WTC11 (cell line): ENCODE results near the gene SYCP3. TPM values are rescaled to one million over a fixed set of nuclear protein-coding genes. Genes with fewer than 3 reads are reported as not detected.

Experiments used
- ATAC-seq: fragments of 200-7000 bp; cut with Tn5 transposase; 2 replicates; pipeline ENCODE4 v1.10.0; 2021; ENCODE audit warnings: mild to moderate bottlenecking, moderate library complexity
- CTCF ChIA-PET: fragments of 300-600 bp; sonication (Branson Sonifier 250); formaldehyde crosslinking; loops from one replicate; lab custom pipeline; 2021; ENCODE audit warnings: antibody characterized with exemption; lab: Charles Lee
- POLR2A ChIA-PET: fragments of 350-600 bp; sonication (Branson Sonifier 250); formaldehyde crosslinking; loops from one replicate; lab custom pipeline; 2021; ENCODE audit warnings: antibody characterized with exemption; lab: Charles Lee
- DNase-seq: peaks from one replicate; pipeline ENCODE4 v3.0.0; 2021; ENCODE audit warnings: low spot score
- H3K27ac Mint-ChIP-seq: 2 replicates; pipeline ENCODE4 v1.8.0; 2021; ENCODE audit warnings: mixed read lengths
- H3K27me3 Mint-ChIP-seq: 2 replicates; pipeline ENCODE4 v1.8.0; 2021; ENCODE audit warnings: low read depth, mild to moderate bottlenecking, moderate library complexity, mixed read lengths
- H3K36me3 Mint-ChIP-seq: 2 replicates; pipeline ENCODE4 v1.8.0; 2021; ENCODE audit warnings: mixed read lengths
- H3K4me1 Mint-ChIP-seq: 2 replicates; pipeline ENCODE4 v1.8.0; 2022; ENCODE audit warnings: mixed read lengths
- H3K4me3 Mint-ChIP-seq: 2 replicates; pipeline ENCODE4 v1.8.0; 2021; ENCODE audit warnings: mild to moderate bottlenecking, moderate library complexity, mixed read lengths
- H3K9me3 Mint-ChIP-seq: 2 replicates; pipeline ENCODE4 v1.8.0; 2021; ENCODE audit warnings: mixed read lengths
- AFF4 ChIP-seq: sonication (generic); formaldehyde crosslinking; IDR thresholded peaks from 2 replicates; pipeline ENCODE4 v1.8.1; 2023; ENCODE audit warnings: mild to moderate bottlenecking, missing genetic modification reagents, borderline replicate concordance
- CBFB ChIP-seq: sonication (generic); formaldehyde crosslinking; IDR thresholded peaks from 2 replicates; pipeline ENCODE4 v1.8.1; 2022; ENCODE audit warnings: mild to moderate bottlenecking, low read depth, missing genetic modification reagents
- E2F5 ChIP-seq: sonication (generic); formaldehyde crosslinking; IDR thresholded peaks from 2 replicates; pipeline ENCODE4 v1.8.1; 2022; ENCODE audit warnings: mild to moderate bottlenecking, moderate library complexity, missing genetic modification reagents
- ELF4 ChIP-seq: sonication (generic); formaldehyde crosslinking; IDR thresholded peaks from 2 replicates; pipeline ENCODE4 v1.8.1; 2022; ENCODE audit warnings: low read depth, mild to moderate bottlenecking, moderate library complexity, missing genetic modification reagents
- ERG ChIP-seq: fragments of 250-450 bp; sonication (Bioruptor Pico); IDR thresholded peaks from 2 replicates; pipeline ENCODE4 v1.8.0; 2021; ENCODE audit warnings: mild to moderate bottlenecking
- ETV6 ChIP-seq: sonication (generic); formaldehyde crosslinking; IDR thresholded peaks from 2 replicates; pipeline ENCODE4 v1.8.1; 2022; ENCODE audit warnings: mild to moderate bottlenecking, missing genetic modification reagents
- FOXP4 ChIP-seq: sonication (generic); formaldehyde crosslinking; IDR thresholded peaks from 2 replicates; pipeline ENCODE4 v1.8.0; 2022; ENCODE audit warnings: mild to moderate bottlenecking, missing genetic modification reagents
- IRF1 ChIP-seq: sonication (generic); formaldehyde crosslinking; IDR thresholded peaks from 2 replicates; pipeline ENCODE4 v1.8.0; 2023; ENCODE audit warnings: missing genetic modification reagents
- JAZF1 ChIP-seq: fragments of 250-450 bp; sonication (Bioruptor Pico); IDR thresholded peaks from 2 replicates; pipeline ENCODE4 v1.9.0; 2021; ENCODE audit warnings: moderate library complexity, mild to moderate bottlenecking, inconsistent platforms
- NFYB ChIP-seq: sonication (generic); formaldehyde crosslinking; conservative IDR thresholded peaks from 2 replicates; pipeline ENCODE4 v1.8.0; 2022; ENCODE audit warnings: low read depth, missing genetic modification reagents
- RORB ChIP-seq: fragments of 250-450 bp; sonication (Bioruptor Pico); IDR thresholded peaks from 2 replicates; pipeline ENCODE4 v1.9.0; 2021; ENCODE audit warnings: mild to moderate bottlenecking
- SMAD4 ChIP-seq: sonication (generic); formaldehyde crosslinking; IDR thresholded peaks from 2 replicates; pipeline ENCODE4 v1.8.0; 2022; ENCODE audit warnings: mild to moderate bottlenecking, missing genetic modification reagents
- SOX15 ChIP-seq: fragments of 250-450 bp; sonication (Bioruptor Pico); IDR thresholded peaks from 2 replicates; pipeline ENCODE4 v1.9.0; 2021; ENCODE audit warnings: mild to moderate bottlenecking
- TCF7 ChIP-seq: sonication (generic); formaldehyde crosslinking; IDR thresholded peaks from 2 replicates; pipeline ENCODE4 v1.8.0; 2022; ENCODE audit warnings: mild to moderate bottlenecking, low read depth, missing genetic modification reagents, moderate library complexity
- TEAD1 ChIP-seq: sonication (generic); formaldehyde crosslinking; IDR thresholded peaks from 2 replicates; pipeline ENCODE4 v1.8.0; 2022; ENCODE audit warnings: mild to moderate bottlenecking, missing genetic modification reagents
- TEAD4 ChIP-seq: sonication (generic); formaldehyde crosslinking; IDR thresholded peaks from 2 replicates; pipeline ENCODE4 v1.8.0; 2022; ENCODE audit warnings: mild to moderate bottlenecking, missing genetic modification reagents
- ZBTB21 ChIP-seq: sonication (generic); formaldehyde crosslinking; IDR thresholded peaks from 2 replicates; pipeline ENCODE4 v1.8.1; 2023; ENCODE audit warnings: mild to moderate bottlenecking, missing genetic modification reagents, borderline replicate concordance
- ZNF232 ChIP-seq: sonication (generic); formaldehyde crosslinking; IDR thresholded peaks from 2 replicates; pipeline ENCODE4 v1.8.0; 2022; ENCODE audit warnings: mild to moderate bottlenecking, missing genetic modification reagents
- ZNF416 ChIP-seq: fragments of 250-450 bp; sonication (Bioruptor Pico); IDR thresholded peaks from 2 replicates; pipeline ENCODE4 v1.9.0; 2021; ENCODE audit warnings: mild to moderate bottlenecking, inconsistent platforms
- ZNF512 ChIP-seq: sonication (generic); formaldehyde crosslinking; IDR thresholded peaks from 2 replicates; pipeline ENCODE4 v1.8.1; 2022; ENCODE audit warnings: missing genetic modification reagents, borderline replicate concordance
- total RNA-seq: library from RNA; stranded (reverse); gene quantifications from 3 replicates; pipeline ENCODE4 v1.2.3, GENCODE V29; 2021

The SYCP3 gene
- total RNA-seq, 1 experiment from 2014 or later: 0.15 TPM

GRCh38 chr12:101764051-101764792 lies 25.0 kb upstream of the SYCP3 start (continued):
- TF ChIP-seq E2F5 (no peak), ZNF512 (CRISPR knock-in tag) (no peak), SOX15 (CRISPR knock-in tag) (no peak)

GRCh38 chr12:101763246-101763931 lies 24.1 kb upstream of the SYCP3 start:
- H3K9me3 Mint-ChIP-seq: no peaks in the 10 kb centered on the region
- peaks cover 7% of the 10 kb centered on the region for H3K36me3 Mint-ChIP-seq
- peaks cover 8% of the 10 kb centered on the region for H3K4me1 Mint-ChIP-seq
- H3K27me3 Mint-ChIP-seq: no peaks in the 10 kb centered on the region
- ChIA-PET POLR2A (no interaction called here), CTCF (interaction anchor here (1.4 kb wide), 1 partner anchor 10 kb away, joined by 6 read pairs; no protein-coding TSS in a partner anchor)
- H3K27ac Mint-ChIP-seq: peak overlapping the region; percentile 73
- no peak for ATAC-seq
- TF ChIP-seq TEAD1 (CRISPR knock-in tag): no peak
- no peak for TF ChIP-seq ERG (CRISPR knock-in tag)
- no peak for TF ChIP-seq SMAD4 (CRISPR knock-in tag)
- no peak for TF ChIP-seq ZNF232
- TF ChIP-seq TCF7 (CRISPR knock-in tag): no peak
- TF ChIP-seq JAZF1 (CRISPR knock-in tag): no peak
- TF ChIP-seq AFF4 (CRISPR knock-in tag): no peak
- TF ChIP-seq ZBTB21 (CRISPR knock-in tag): no peak
- TF ChIP-seq ZNF416 (CRISPR knock-in tag): no peak
- no peak for TF ChIP-seq RORB (CRISPR knock-in tag)
- TF ChIP-seq CBFB: no peak
- TF ChIP-seq ETV6: no peak
- no peak for TF ChIP-seq NFYB
- no peak for TF ChIP-seq FOXP4
- TF ChIP-seq ELF4 (CRISPR knock-in tag): no peak
- TF ChIP-seq IRF1 (CRISPR knock-in tag): no peak
- no peak for TF ChIP-seq TEAD4 (CRISPR knock-in tag)
- H3K4me3 Mint-ChIP-seq: no peak overlapping the region
- no peak for DNase-seq
